HCT116 (cell line): ENCODE data around the gene FSD1. TPM values are rescaled to one million over a fixed set of nuclear protein-coding genes. Genes with fewer than 3 reads are reported as not detected.

Experiments
- ATAC-seq: fragments of 200-7000 bp; cut with Tn5 transposase; 2 replicates; pipeline ENCODE4 v1.9.1; 2020; ENCODE audit warnings: mild to moderate bottlenecking, moderate library complexity
- BruUV-seq: library from RNA; stranded (reverse); fragments of 400-500 nt; replicated peaks from 2 replicates; lab custom pipeline; 2021; lab: Mats Ljungman, UMichigan
- CTCF ChIA-PET: fragments of 300-600 bp; sonication (Branson Sonifier 250); formaldehyde crosslinking; loops from one replicate; lab custom pipeline; 2021; ENCODE audit warnings: antibody characterized with exemption; lab: Charles Lee
- POLR2A ChIA-PET: fragments of 300-600, 350-600 bp; sonication (Branson Sonifier 250); formaldehyde crosslinking; loops from one replicate; lab custom pipeline; 2021; ENCODE audit warnings: antibody characterized with exemption; lab: Charles Lee
- RAD21 ChIA-PET, 2 experiments: fragments of 300-600 bp; sonication (Branson Sonifier 250); formaldehyde crosslinking; loops; one replicate each; lab custom pipeline; 2023; ENCODE audit warnings: low total read pairs in 2 of 2; ENCODE audit not compliant: uncharacterized antibody in 2 of 2, unreplicated experiment in 2 of 2, low non-redundant PET in 1 of 2; lab: Charles Lee
- DNase-seq: peaks from one replicate; pipeline ENCODE4 v3.0.0-alpha.2; 2010; ENCODE audit warnings: low read depth, low spot score
- H2AFZ ChIP-seq: fragments of 200-600 bp; shearing (Covaris generic), sonication (generic); 2 replicates; pipeline ENCODE4 v1.6.1; 2017; ENCODE audit warnings: low read depth, mixed run types, mixed read lengths, antibody characterized with exemption, low read length; ENCODE audit not compliant: poor library complexity, severe bottlenecking
- H3K27ac ChIP-seq: 2 replicates; pipeline ENCODE4 v1.5.1; 2012; ENCODE audit warnings: low read depth, low read length
- H3K27me3 ChIP-seq: fragments of 200-600 bp; sonication (generic); 2 replicates; pipeline ENCODE4 v1.6.1; 2016; ENCODE audit warnings: mixed run types, low read length, mixed read lengths; ENCODE audit not compliant: insufficient read depth
- H3K36me3 ChIP-seq, 2 experiments: fragments of 200-500 bp in 1 of 2; fragments of 200-600 bp in 1 of 2; sonication (Bioruptor generic) in 1 of 2; sonication (generic) in 1 of 2; 2 replicates each; pipeline versions ENCODE4 v1.5.1 to v1.6.1; 2014 to 2016; ENCODE audit warnings: low read length in 2 of 2, inconsistent platforms in 1 of 2, mixed read lengths in 1 of 2, mixed run types in 1 of 2; ENCODE audit not compliant: insufficient read depth in 2 of 2, control insufficient read depth in 1 of 2
- H3K4me1 ChIP-seq, 2 experiments: fragments of 200-600 bp in 1 of 2; sonication (generic) in 1 of 2; 2 replicates each; pipeline versions ENCODE4 v1.5.1 to v1.6.1; 2012 to 2017; ENCODE audit warnings: low read length in 2 of 2, inconsistent platforms in 1 of 2, mild to moderate bottlenecking in 1 of 2, mixed read lengths in 1 of 2, mixed run types in 1 of 2, moderate library complexity in 1 of 2; ENCODE audit not compliant: insufficient read depth in 2 of 2, control insufficient read depth in 1 of 2
- H3K4me2 ChIP-seq: fragments of 200-600 bp; sonication (generic); 2 replicates; pipeline ENCODE4 v1.6.1; 2017; ENCODE audit warnings: mixed run types, low read length, mixed read lengths
- H3K4me3 ChIP-seq, 2 experiments: fragments of 200-600 bp in 1 of 2; sonication (generic) in 1 of 2; replicated peaks in 1 of 2; 2 replicates each; pipeline ENCODE4 v1.5.1; 2011 to 2016; ENCODE audit warnings: low read length in 2 of 2, control low read depth in 1 of 2, low read depth in 1 of 2, mild to moderate bottlenecking in 1 of 2, mixed read lengths in 1 of 2, mixed run types in 1 of 2
- H3K79me2 ChIP-seq: fragments of 200-600 bp; sonication (generic); 2 replicates; pipeline ENCODE4 v1.6.1; 2017; ENCODE audit warnings: mild to moderate bottlenecking, mixed run types, low read length, moderate library complexity, mixed read lengths; ENCODE audit not compliant: insufficient read depth
- H3K9ac ChIP-seq: fragments of 200-600 bp; sonication (generic); 2 replicates; pipeline ENCODE4 v1.6.1; 2016; ENCODE audit warnings: low read length, mixed read lengths
- H3K9me2 ChIP-seq: fragments of 200-600 bp; sonication (generic), shearing (Covaris generic); 2 replicates; pipeline ENCODE4 v1.6.1; 2017; ENCODE audit warnings: mixed run types, mild to moderate bottlenecking, moderate library complexity; ENCODE audit not compliant: insufficient read depth
- H3K9me3 ChIP-seq, 2 experiments: fragments of 200-500 bp in 1 of 2; fragments of 200-600 bp in 1 of 2; sonication (Bioruptor generic) in 1 of 2; sonication (generic) in 1 of 2; 2 replicates each; pipeline ENCODE4 v1.6.1; 2014 to 2017; ENCODE audit warnings: low read length in 2 of 2, mixed read lengths in 2 of 2, inconsistent platforms in 1 of 2, low read depth in 1 of 2, mild to moderate bottlenecking in 1 of 2, mixed run types in 1 of 2, moderate library complexity in 1 of 2; ENCODE audit not compliant: control insufficient read depth in 1 of 2, insufficient read depth in 1 of 2
- H4K20me1 ChIP-seq: fragments of 200-600 bp; sonication (generic), shearing (Covaris generic); 2 replicates; pipeline ENCODE4 v1.6.1; 2017; ENCODE audit warnings: mixed run types, mild to moderate bottlenecking, moderate library complexity; ENCODE audit not compliant: insufficient read depth
- CBX3 ChIP-seq: IDR thresholded peaks from 2 replicates; pipeline ENCODE4 v1.6.1; 2012; ENCODE audit warnings: low read depth
- CEBPB ChIP-seq: IDR thresholded peaks from 2 replicates; pipeline ENCODE4 v1.6.1; 2012; ENCODE audit warnings: low read depth
- ELF1 ChIP-seq: IDR thresholded peaks from 2 replicates; pipeline ENCODE4 v1.6.1; 2012; ENCODE audit warnings: low read depth, borderline replicate concordance
- JUND ChIP-seq: IDR thresholded peaks from 2 replicates; pipeline ENCODE4 v1.6.1; 2012
- POLR2AphosphoS5 ChIP-seq: IDR thresholded peaks from 2 replicates; pipeline ENCODE4 v1.6.1; 2011; ENCODE audit warnings: mild to moderate bottlenecking, low read depth, low read length, moderate library complexity
- RAD21 ChIP-seq: IDR thresholded peaks from 2 replicates; pipeline ENCODE4 v1.6.1; 2012; ENCODE audit warnings: low read depth, mild to moderate bottlenecking
- SIN3A ChIP-seq: IDR thresholded peaks from 2 replicates; pipeline ENCODE4 v1.6.1; 2012; ENCODE audit warnings: low read depth
- SP1 ChIP-seq: IDR thresholded peaks from 2 replicates; pipeline ENCODE4 v1.6.1; 2012; ENCODE audit warnings: low read depth
- SRF ChIP-seq: IDR thresholded peaks from 2 replicates; pipeline ENCODE4 v1.6.1; 2012; ENCODE audit warnings: low read depth
- ZFX ChIP-seq: fragments of 450-650 bp; IDR thresholded peaks from 2 replicates; pipeline ENCODE4 v1.6.1; 2017
- ZNF274 ChIP-seq: fragments of 200-500 bp; sonication (Bioruptor generic); IDR thresholded peaks from 2 replicates; pipeline ENCODE4 v1.6.1; 2014; ENCODE audit warnings: mild to moderate bottlenecking, low read depth, low read length, inconsistent platforms
- intact Hi-C: fragments of 100-400 bp; cut with micrococcal nuclease; formaldehyde crosslinking; loops from 2 replicates; pipeline ENCODE4 v1.10.0; 2022
- total RNA-seq: library from RNA; stranded (reverse); gene quantifications from one replicate; pipeline ENCODE4 v1.2.1, GENCODE V29; 2021; ENCODE audit not compliant: unreplicated experiment
- TF ChIP-seq, protein P1 (sequence below): IDR thresholded peaks from 2 replicates; pipeline ENCODE4 v1.6.1; 2012
- TF ChIP-seq, protein P2 (sequence below): IDR thresholded peaks from 2 replicates; pipeline ENCODE4 v1.6.1; 2012; ENCODE audit warnings: low read depth
- TF ChIP-seq, protein P3 (sequence below): IDR thresholded peaks from 2 replicates; pipeline ENCODE4 v1.6.1; 2012
- TF ChIP-seq, protein P4 (sequence below), 3 experiments: fragments of 200-600 bp in 1 of 3; sonication (generic) in 1 of 3; IDR thresholded peaks in 2 of 3; conservative IDR thresholded peaks in 1 of 3; 2 replicates each; pipeline ENCODE4 v1.5.1; 2012 to 2017; ENCODE audit warnings: low read depth in 2 of 3, low read length in 2 of 3, antibody characterized with exemption in 1 of 3, borderline replicate concordance in 1 of 3, control low read depth in 1 of 3, mild to moderate bottlenecking in 1 of 3, mixed read lengths in 1 of 3, mixed run types in 1 of 3, moderate library complexity in 1 of 3; ENCODE audit not compliant: insufficient read depth in 1 of 3

Gene FSD1
- total RNA-seq, 1 experiment from 2014 or later, result 20.1 TPM

DNA sequence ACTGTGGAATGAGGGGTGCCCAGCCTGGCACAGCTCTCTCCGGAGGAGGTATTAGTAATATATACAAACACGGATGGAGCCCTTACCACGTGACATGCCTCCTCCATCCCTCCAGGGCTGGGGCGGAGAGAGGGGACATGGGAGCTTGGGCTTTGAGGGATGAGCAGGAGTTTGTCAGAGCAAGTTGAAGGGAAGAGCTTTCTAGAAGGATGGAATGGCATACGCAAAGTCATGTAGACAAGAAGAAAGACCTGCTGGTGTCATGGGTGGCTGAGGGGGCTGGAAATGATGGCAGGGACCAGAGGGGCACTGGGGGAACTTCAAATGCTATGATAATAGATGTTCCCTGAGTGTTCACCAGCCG, 41.6 kb downstream of the FSD1 start:
- POLR2A ChIA-PET, result no interaction called here
- Histone ChIP-seq H3K9me3 (no peaks in the 10 kb centered on the region), H3K9ac (no peak overlapping the region), H3K36me3 (peaks cover 0 to 5% of the 10 kb centered on the region in 2 experiments; a peak in 2 of 4 replicates), H3K79me2 (no peaks in the 10 kb centered on the region; the same call in 1 of the 2 replicates), H2AFZ (no peak overlapping the region), H3K27me3 (no peaks in the 10 kb centered on the region), H3K4me1 (peaks cover 7 to 18% of the 10 kb centered on the region in 2 experiments), H3K4me3 (no peak overlapping the region), H4K20me1 (no peaks in the 10 kb centered on the region), H3K9me2 (no peaks in the 10 kb centered on the region), H3K4me2 (no peak overlapping the region), H3K27ac (no peak overlapping the region)
- CTCF ChIA-PET, result no interaction called here
- RAD21 ChIA-PET, result no interaction called here
- intact Hi-C loops, result no loop called here
- BruUV-seq, result no TSS peak
- DNase-seq (no peak), ATAC-seq (no peak)
- TF ChIP-seq ZNF274, result no peak
- TF ChIP-seq JUND, result no peak
- TF ChIP-seq, protein P1, sequence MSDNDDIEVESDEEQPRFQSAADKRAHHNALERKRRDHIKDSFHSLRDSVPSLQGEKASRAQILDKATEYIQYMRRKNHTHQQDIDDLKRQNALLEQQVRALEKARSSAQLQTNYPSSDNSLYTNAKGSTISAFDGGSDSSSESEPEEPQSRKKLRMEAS, result no peak
- no peak for TF ChIP-seq SRF
- no peak for TF ChIP-seq ZFX
- TF ChIP-seq ELF1, result no peak
- no peak for TF ChIP-seq SP1
- no peak for TF ChIP-seq POLR2AphosphoS5
- TF ChIP-seq, protein P2, sequence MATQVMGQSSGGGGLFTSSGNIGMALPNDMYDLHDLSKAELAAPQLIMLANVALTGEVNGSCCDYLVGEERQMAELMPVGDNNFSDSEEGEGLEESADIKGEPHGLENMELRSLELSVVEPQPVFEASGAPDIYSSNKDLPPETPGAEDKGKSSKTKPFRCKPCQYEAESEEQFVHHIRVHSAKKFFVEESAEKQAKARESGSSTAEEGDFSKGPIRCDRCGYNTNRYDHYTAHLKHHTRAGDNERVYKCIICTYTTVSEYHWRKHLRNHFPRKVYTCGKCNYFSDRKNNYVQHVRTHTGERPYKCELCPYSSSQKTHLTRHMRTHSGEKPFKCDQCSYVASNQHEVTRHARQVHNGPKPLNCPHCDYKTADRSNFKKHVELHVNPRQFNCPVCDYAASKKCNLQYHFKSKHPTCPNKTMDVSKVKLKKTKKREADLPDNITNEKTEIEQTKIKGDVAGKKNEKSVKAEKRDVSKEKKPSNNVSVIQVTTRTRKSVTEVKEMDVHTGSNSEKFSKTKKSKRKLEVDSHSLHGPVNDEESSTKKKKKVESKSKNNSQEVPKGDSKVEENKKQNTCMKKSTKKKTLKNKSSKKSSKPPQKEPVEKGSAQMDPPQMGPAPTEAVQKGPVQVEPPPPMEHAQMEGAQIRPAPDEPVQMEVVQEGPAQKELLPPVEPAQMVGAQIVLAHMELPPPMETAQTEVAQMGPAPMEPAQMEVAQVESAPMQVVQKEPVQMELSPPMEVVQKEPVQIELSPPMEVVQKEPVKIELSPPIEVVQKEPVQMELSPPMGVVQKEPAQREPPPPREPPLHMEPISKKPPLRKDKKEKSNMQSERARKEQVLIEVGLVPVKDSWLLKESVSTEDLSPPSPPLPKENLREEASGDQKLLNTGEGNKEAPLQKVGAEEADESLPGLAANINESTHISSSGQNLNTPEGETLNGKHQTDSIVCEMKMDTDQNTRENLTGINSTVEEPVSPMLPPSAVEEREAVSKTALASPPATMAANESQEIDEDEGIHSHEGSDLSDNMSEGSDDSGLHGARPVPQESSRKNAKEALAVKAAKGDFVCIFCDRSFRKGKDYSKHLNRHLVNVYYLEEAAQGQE, result no peak
- TF ChIP-seq CEBPB, result no peak
- TF ChIP-seq, protein P3, sequence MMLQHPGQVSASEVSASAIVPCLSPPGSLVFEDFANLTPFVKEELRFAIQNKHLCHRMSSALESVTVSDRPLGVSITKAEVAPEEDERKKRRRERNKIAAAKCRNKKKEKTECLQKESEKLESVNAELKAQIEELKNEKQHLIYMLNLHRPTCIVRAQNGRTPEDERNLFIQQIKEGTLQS, result no peak
- TF ChIP-seq SIN3A, result no peak
- TF ChIP-seq CBX3, result no peak
- TF ChIP-seq, protein P4, sequence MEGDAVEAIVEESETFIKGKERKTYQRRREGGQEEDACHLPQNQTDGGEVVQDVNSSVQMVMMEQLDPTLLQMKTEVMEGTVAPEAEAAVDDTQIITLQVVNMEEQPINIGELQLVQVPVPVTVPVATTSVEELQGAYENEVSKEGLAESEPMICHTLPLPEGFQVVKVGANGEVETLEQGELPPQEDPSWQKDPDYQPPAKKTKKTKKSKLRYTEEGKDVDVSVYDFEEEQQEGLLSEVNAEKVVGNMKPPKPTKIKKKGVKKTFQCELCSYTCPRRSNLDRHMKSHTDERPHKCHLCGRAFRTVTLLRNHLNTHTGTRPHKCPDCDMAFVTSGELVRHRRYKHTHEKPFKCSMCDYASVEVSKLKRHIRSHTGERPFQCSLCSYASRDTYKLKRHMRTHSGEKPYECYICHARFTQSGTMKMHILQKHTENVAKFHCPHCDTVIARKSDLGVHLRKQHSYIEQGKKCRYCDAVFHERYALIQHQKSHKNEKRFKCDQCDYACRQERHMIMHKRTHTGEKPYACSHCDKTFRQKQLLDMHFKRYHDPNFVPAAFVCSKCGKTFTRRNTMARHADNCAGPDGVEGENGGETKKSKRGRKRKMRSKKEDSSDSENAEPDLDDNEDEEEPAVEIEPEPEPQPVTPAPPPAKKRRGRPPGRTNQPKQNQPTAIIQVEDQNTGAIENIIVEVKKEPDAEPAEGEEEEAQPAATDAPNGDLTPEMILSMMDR (IDR thresholded peaks at IDR 0.05 in 2 of 3, conservative IDR thresholded peaks at IDR 0.05 in 1 of 3; ENCODE audit: borderline replicate concordance in 1 of 3, insufficient read depth in 1 of 3, low read depth in 2 of 3, low read length in 2 of 3), result no peak
- TF ChIP-seq RAD21, result no peak
